GM19035 (cell line): ENCODE results near the gene UGT2B15.
"Not testable (repeated sequence)": the region's sequence is repeated elsewhere in the genome, so short reads cannot be mapped to it uniquely, and the experiment has no call there.

Source experiments
- ATAC-seq: cut with Tn5 transposase; IDR thresholded peaks from one replicate; pipeline ENCODE4 v1.9.1; 2021; ENCODE audit not compliant: unreplicated experiment

Gene UGT2B15

DNA sequence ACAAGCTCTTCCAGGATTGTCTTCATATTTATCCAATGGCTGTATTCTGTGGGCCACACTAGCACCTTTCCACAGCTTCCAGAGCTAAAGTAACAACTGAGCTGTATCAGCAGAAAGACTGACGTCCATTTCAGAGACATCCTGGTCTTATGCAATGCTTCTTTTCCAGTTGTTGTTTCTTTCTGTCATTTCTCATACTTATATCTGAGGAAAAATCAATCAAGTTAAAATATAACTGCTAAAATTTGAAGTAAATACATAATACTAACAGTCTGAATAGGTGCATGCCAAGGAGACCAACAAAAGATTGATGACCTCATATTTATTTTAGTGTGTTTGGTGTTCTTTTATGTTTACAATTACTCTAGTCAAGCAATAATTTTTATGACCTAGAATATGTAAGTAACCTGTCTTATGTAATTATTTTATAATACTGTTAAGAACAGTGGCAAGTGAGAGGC lies at the start of gene UGT2B15:
TSS of gene UGT2B15 (minus strand) at position 174 of the 461 bp plus-strand sequence. CDS start at position 140, 34 bp downstream.
- ATAC-seq, result not testable (repeated sequence)

- no peak for ATAC-seq
Observed at GRCh38 chr4:68719075-68719473, 48.6 kb upstream of the UGT2B15 start.

DNA sequence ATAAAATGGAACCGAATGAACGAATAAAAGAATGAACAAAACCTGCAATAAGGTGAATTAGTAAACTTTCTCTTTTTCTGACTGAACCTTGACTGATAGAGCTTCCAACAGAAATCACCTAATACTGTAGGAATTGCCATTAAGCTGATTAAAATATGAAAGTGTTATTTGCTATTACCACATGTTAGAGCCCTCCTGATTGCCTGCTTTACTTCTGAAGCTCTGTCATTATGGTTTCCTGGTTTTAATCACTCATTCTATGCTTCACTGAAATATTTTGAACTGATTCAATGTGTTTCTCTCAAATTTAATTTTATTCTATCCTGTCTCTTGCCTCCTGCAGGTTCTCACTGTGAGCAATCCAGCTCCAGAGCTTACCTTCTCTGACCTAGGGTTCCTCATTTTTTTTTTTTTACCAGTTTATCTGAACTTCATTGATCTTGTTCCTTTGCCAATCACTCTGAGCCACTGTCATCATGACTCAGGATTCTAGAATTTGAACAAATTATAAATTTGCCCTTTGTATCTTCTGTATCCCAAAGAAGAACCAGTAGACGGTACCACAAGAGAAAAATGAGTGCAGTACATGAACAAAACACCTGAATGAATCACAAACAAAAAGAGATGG lies 48.1 kb upstream of the UGT2B15 start:
- no peak for ATAC-seq

- ATAC-seq, result no peak
Observed at GRCh38 chr4:68717999-68718398, 47.5 kb upstream of the UGT2B15 start.

DNA sequence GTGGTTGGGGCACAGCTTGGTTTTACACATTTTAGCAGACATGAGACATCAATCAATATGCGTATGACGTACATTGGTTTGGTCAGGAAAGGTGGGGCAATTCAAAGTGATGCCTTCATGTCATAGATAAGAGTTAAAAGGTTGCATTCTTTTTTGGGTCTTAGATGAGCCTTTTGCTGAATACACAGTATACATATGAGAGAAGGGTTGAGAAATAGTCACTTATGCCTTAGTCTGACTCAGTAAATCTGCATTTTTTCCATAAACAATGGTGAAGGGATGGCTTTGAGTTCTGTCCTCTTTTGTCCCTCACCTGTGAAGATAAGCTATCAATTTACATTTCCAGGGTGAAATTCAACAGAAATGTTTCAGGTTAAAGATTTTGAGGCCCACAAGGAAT lies 43.9 kb upstream of the UGT2B15 start:
- ATAC-seq, result no peak

DNA sequence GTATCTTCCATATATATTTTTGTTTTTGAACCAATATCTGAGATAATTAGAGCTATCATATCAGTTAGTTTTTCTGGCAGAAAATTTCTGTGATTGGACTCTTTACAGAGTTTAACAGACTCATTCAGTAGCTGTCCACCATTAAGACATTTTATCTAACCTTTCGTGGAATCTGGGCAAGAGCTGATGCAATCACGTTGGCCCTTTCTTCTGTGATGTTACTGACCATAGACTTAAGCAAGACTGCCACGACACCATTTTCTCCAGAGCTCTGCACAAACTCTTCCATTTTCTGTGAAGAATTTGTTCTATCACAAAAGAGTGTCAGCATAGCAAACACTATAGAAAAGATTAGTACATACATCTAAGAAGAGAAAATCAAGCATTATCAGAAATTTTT lies 41.8 kb upstream of the UGT2B15 start:
- no peak for ATAC-seq

DNA sequence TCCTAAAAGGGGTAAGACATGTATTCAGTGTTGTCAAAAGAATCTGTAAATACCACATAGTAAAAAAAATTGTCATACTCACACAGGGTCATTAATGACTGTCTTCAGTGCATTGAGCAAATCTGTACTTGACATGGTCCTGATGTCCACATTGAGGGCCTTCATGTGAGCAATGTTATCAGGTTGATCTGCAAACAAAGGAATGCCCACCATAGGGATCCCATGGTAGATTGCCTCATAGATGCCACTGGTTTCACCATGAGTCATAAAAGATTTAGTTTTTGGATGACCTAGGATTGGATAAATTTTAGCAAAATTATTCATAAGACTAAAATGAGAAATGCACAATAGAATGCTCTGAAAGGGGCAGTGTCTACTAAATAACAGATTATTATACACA lies 38.1 kb upstream of the UGT2B15 start:
- no peak for ATAC-seq

DNA sequence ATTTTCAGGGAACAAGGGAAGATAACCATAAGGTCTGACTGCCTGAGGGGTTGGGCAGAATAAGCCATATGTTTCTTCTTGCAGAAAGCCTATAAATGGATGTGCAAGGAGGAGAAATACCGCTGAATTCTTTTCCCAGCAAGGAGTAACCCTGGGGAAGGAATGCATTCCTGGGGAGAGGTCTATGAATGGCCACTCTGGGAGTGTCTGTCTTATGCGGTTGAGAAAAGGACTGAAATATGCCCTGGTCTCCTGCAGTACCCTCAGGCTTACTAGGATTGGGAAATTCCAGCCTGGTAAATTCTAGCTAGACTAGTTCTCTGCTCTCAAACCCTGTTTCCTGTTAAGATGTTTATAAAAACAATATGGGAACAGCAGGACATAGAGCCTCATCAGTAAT lies 32.7 kb upstream of the UGT2B15 start:
- ATAC-seq, result not testable (repeated sequence)

DNA sequence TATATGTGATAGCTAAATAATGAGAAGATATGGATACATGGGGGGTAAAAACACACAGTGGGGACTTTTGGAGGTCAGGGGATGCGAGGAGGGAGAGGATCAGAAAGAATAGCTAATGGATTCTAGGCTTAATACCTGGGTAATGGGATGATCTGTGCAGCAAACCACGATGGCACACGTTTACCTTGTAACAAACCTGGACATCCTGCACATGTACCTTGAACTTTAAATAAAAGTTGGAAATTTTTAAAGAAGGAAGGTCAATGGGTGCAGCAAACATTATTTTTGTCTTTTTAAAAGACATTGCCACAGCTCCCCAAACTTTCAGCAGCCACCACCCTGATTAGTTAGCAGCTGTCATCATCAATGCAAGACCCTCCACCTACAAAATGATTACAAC lies 29.7 kb upstream of the UGT2B15 start:
- ATAC-seq, result no peak

GRCh38 chr4:68693325-68694075 lies 23.0 kb upstream of the UGT2B15 start:
- no peak for ATAC-seq

DNA sequence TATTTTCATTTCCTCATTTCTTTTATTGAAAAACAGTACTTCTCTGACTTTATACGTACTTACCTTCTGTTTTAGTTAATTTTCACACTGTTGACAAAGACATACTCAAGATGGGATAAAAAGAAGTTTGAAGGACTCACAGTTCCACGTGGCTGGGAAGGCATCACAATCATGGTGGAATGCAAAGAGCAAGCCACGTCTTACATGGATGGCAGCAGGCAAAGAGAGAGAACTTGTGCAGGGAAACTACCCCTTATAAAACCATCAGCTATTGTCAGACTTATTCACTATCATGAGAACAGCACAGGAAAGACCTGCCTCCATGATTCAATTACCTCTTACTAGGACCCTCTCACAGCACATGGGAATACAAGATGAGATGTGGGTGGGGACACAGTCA lies 20.7 kb upstream of the UGT2B15 start:
- no peak for ATAC-seq

DNA sequence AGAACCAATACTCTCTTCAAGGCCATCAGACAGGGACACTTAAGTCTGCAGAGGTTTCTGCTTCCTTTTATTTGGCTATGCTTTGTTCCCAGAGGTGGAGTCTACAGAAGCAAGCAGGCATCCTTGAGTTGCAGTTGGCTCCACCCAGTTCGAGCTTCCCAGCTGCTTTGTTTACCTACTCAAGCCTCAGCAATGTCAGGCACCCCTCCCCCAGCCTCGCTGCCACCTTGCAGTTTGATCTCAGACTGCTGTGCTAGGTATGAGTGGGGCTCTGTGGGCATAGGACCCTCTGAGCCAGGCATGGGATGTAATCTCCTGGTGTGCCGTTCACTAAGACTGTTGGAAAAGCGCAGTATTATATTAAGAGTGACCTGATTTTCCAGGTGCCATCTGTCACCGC lies 12.6 kb upstream of the UGT2B15 start:
- no peak for ATAC-seq

DNA sequence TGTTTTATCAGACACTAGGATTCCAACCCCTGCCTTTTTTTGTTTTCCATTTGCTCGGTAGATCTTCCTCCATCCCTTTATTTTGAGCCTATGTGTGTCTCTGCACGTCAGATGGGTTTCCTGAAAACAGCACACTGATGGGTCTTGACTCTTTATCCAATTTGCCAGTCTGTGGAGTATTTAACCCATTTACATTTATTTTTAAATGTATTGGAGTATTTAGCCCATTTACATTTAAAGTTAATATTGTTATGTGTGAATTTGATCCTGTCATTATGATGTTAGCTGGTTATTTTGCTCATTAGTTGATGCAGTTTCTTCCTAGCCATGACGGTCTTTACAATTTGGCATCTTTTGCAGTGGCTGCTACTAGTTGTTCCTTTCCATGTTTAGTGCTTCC lies 10.8 kb upstream of the UGT2B15 start:
- not testable (repeated sequence) for ATAC-seq

DNA sequence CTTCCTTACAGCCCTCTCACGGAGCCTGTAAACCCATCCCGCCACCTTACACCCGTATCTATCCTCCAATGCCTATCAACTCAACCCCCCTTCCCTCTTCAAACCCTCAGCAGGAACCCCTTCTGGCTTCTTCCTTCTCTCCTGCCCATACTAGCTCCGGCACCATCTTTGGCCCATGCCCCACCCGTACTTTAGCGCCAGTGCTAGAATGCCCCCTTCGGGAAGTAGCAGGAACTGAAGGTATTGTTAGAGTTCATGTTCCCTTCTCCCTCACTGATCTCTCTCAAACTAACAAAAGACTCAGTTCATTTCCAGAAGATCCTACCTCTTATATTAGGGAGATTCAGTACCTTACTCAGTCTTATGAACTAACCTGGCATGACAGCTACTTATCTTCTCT lies 2.7 kb upstream of the UGT2B15 start:
- no peak for ATAC-seq

DNA sequence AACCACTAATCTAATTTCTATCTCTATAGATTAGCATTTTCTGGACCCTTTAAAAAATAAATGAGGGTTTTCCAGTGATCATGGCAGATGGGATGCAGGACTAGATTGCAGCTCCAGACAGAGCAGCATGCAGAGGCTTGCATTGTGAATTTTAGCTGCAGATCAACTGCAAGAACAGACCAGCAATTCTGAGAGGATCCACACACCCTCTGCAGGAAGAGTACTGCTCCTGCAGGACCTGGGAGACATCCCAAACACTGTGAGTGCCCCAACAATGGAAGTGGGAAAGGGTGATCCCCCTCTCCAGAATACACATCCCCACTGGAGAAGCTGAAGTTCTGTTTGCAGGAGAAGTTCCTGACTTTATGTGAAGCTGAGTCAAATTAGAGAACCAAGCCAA lies 765 bp upstream of the UGT2B15 start:
- not testable (repeated sequence) for ATAC-seq

DNA sequence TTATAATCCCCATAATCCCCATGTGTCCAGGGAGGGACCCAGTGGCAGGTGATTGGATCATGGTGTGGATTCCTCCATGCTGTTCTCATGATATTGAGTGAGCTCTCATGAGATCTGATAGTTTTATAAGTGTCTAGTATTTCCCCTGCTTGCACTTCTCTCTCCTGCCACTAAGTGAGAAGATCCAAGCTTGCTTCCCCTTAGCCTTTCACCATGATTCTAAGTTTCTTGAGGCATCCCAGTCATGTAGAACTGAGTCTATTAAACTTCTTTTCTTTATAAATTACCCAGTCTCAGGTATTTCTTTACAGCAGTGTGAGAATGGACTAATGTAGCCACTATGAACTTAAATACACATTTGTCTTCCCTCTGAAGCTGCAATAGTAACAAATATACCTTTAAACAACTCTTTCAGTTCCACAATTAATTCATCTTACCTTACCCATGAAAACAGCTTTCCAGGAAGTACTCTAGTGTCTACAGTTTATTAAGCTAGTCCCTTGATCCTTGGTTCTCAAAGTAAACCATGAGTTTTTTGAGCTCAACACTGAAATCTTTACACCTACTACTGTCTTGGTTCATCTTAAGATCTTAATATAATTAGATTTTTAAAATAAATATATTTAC lies 1.8 kb downstream of the UGT2B15 start:
- ATAC-seq, result not testable (repeated sequence)

DNA sequence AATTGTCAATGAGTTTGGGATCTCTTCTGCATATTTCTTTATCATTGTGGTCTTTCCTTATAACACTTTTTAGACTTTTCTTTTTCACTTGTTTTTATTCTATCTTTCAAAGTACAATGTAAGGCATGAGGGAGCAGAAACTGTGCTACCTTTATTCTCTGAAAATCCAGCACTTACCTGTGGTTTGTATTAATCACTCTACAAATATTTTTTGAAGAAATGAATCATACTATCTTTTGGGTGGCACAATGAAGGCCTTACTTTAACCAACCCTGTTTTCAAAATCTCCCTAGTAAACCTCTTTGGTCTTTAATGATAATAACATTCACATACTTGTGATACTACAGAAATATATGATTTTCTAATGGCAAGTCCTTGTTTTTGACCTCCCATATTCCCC lies 2.9 kb downstream of the UGT2B15 start:
- not testable (repeated sequence) for ATAC-seq

- ATAC-seq, result not testable (repeated sequence)
Observed at GRCh38 chr4:68664721-68665120, 5.7 kb downstream of the UGT2B15 start.

GRCh38 chr4:68662836-68663574 lies 7.4 kb downstream of the UGT2B15 start:
- ATAC-seq, result not testable (repeated sequence)

DNA sequence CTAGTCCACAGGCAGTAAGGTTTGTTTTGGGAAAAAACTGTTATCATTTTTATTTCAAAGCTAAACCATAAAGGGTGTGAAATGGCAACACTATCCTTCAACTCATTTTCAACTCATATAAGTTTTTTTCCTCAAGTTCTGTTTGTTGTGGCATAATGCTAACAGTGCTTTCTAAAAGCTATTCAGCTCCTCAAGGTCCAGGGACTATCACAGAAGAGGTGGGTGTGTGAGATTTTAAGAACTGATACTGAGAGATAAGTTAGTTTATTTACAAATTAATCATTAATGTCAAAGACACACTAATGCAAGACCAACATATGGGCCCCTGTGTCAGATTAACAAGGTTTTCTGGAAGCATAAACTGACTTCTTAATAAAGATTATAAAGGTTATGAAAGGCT lies 11.8 kb downstream of the UGT2B15 start:
- ATAC-seq, result no peak

GRCh38 chr4:68657022-68657594 lies 13.3 kb downstream of the UGT2B15 start:
- peak; percentile 75 for ATAC-seq
